SHP77 treated with DMSO at 0.1 percent for 48 hours (cell line): ENCODE measurements around the gene CSTPP1.
A peak's percentile ranks its signal among the peaks of the same experiment; 100 is the strongest.
"Not testable (repeated sequence)": the region's sequence is repeated elsewhere in the genome, so short reads cannot be mapped to it uniquely, and the experiment has no call there.

ENCODE experiments used
- DNase-seq: peaks from one replicate; lab custom pipeline; 2025; lab: John Stamatoyannopoulos, UW

The CSTPP1 gene

GRCh38 chr11:46912526-46913150 lies 23.9 kb upstream of the CSTPP1 start:
- DNase-seq = peak; percentile 84

GRCh38 chr11:46913484-46913883 lies 23.1 kb upstream of the CSTPP1 start:
- no peak for DNase-seq

GRCh38 chr11:46914363-46914762 lies 22.2 kb upstream of the CSTPP1 start:
- no peak for DNase-seq

GRCh38 chr11:46914910-46915309 lies 21.7 kb upstream of the CSTPP1 start:
- no peak for DNase-seq

- DNase-seq = no peak
These were observed 20.1 kb upstream of the CSTPP1 start for GRCh38 chr11:46916286-46917108.

GRCh38 chr11:46917109-46917761 lies 19.3 kb upstream of the CSTPP1 start:
- DNase-seq = no peak

- no peak for DNase-seq
These were observed 18.8 kb upstream of the CSTPP1 start for GRCh38 chr11:46917762-46918082.

GRCh38 chr11:46918083-46918787 lies 18.3 kb upstream of the CSTPP1 start, which contains the start of gene LRP4:
Gene LRP4, minus strand, starts transcription at chr11:46918550. Its CDS starts 171 bp downstream, at chr11:46918379.
- DNase-seq = no peak

GRCh38 chr11:46918788-46919513 lies 17.6 kb upstream of the CSTPP1 start:
- no peak for DNase-seq

GRCh38 chr11:46920755-46921154 lies 15.8 kb upstream of the CSTPP1 start:
- no peak for DNase-seq

GRCh38 chr11:46927928-46928327 lies 8.6 kb upstream of the CSTPP1 start:
- DNase-seq = not testable (repeated sequence)

- not testable (repeated sequence) for DNase-seq
These were observed 7.9 kb upstream of the CSTPP1 start for GRCh38 chr11:46928701-46929100.

GRCh38 chr11:46930089-46930488 lies 6.5 kb upstream of the CSTPP1 start:
- DNase-seq = no peak

- DNase-seq = no peak
These were observed 5.6 kb downstream of the CSTPP1 start for GRCh38 chr11:46942172-46942571.

- DNase-seq = no peak
These were observed 8.0 kb downstream of the CSTPP1 start for GRCh38 chr11:46944356-46945075.

GRCh38 chr11:46947399-46948077 lies 11.0 kb downstream of the CSTPP1 start:
- DNase-seq = no peak

- no peak for DNase-seq
These were observed 12.0 kb downstream of the CSTPP1 start for GRCh38 chr11:46948378-46949131.

- DNase-seq = no peak
These were observed 12.7 kb downstream of the CSTPP1 start for GRCh38 chr11:46949297-46949696.

GRCh38 chr11:46951864-46952263 lies 15.3 kb downstream of the CSTPP1 start:
- DNase-seq = no peak

GRCh38 chr11:46952553-46952952 lies 16.0 kb downstream of the CSTPP1 start:
- DNase-seq = no peak
